HepG2 (cell line): ENCODE data around the gene CABP4. TPM values are rescaled to one million over a fixed set of nuclear protein-coding genes. Genes with fewer than 3 reads are reported as not detected.

ENCODE experiments used
- ATAC-seq: fragments of 200-7000 bp; cut with Tn5 transposase; 3 replicates; pipeline ENCODE4 v1.9.1; 2020; ENCODE audit warnings: mild to moderate bottlenecking, moderate library complexity
- BruUV-seq: library from RNA; stranded (reverse); fragments of 400-500 nt; replicated peaks from 2 replicates; lab custom pipeline; 2021; lab: Mats Ljungman, UMichigan
- CTCF ChIA-PET: fragments of 300-600 bp; formaldehyde crosslinking; extraction: SDS; loops from one replicate; lab custom pipeline; 2021; ENCODE audit warnings: low total read pairs, inconsistent platforms, low intra/inter-chr PET ratio; lab: Yijun Ruan, JAX
- POLR2A ChIA-PET: fragments of 350-600 bp; sonication (Branson Sonifier 250); formaldehyde crosslinking; loops from one replicate; lab custom pipeline; 2020; ENCODE audit warnings: antibody characterized with exemption, inconsistent platforms; lab: Yijun Ruan, JAX
- DNase-seq: peaks from one replicate; pipeline ENCODE4 v3.0.0-alpha.2; 2015; ENCODE audit warnings: low spot score
- FAIRE-seq: peaks from 3 replicates; lab custom pipeline; 2011; peaks lifted over from hg19 to GRCh38; lab: Jason Lieb, UNC
- H2AFZ ChIP-seq: one replicate; pipeline ENCODE4 v1.6.1; 2011; ENCODE audit warnings: low read length, inconsistent platforms
- H3K27ac ChIP-seq: fragments of 300-600 bp; 3 replicates; pipeline ENCODE4 v1.8.0; 2011; ENCODE audit warnings: mixed run types, mild to moderate bottlenecking, mixed read lengths, low read length, inconsistent platforms; ENCODE audit not compliant: insufficient read depth; ENCODE audit errors: extremely low read length
- H3K27me3 ChIP-seq, 2 experiments: fragments of 200-600 bp in 1 of 2; 2 replicates in 1 of 2; 3 replicates in 1 of 2; pipeline versions ENCODE4 v1.6.0 to v1.8.0; 2011; ENCODE audit warnings: low read length in 2 of 2, mild to moderate bottlenecking in 2 of 2, moderate library complexity in 2 of 2, inconsistent platforms in 1 of 2; ENCODE audit not compliant: insufficient read depth in 2 of 2, control insufficient read depth in 1 of 2
- H3K36me3 ChIP-seq, 2 experiments: fragments of 200-600 bp in 1 of 2; replicated peaks in 1 of 2; 2 replicates in 1 of 2; 3 replicates in 1 of 2; pipeline versions ENCODE4 v1.5.1 to v1.8.0; 2011; ENCODE audit warnings: low read length in 2 of 2, inconsistent platforms in 1 of 2; ENCODE audit not compliant: insufficient read depth in 2 of 2, control insufficient read depth in 1 of 2
- H3K4me1 ChIP-seq: 2 replicates; pipeline ENCODE4 v1.5.1; 2012; ENCODE audit warnings: low read length, inconsistent platforms; ENCODE audit not compliant: insufficient read depth
- H3K4me2 ChIP-seq: 2 replicates; pipeline ENCODE4 v1.6.0; 2011; ENCODE audit warnings: low read depth, low read length, inconsistent platforms
- H3K4me3 ChIP-seq, 3 experiments: fragments of 200-600 bp in 1 of 3; sonication (generic), shearing (Covaris generic) in 1 of 3; replicated peaks in 1 of 3; 2 replicates each; pipeline ENCODE4 v1.5.1; 2011 to 2016; ENCODE audit warnings: low read length in 3 of 3, inconsistent platforms in 2 of 3, low read depth in 2 of 3, mild to moderate bottlenecking in 2 of 3, control low read depth in 1 of 3, mixed read lengths in 1 of 3; ENCODE audit not compliant: insufficient read depth in 1 of 3
- H3K79me2 ChIP-seq: one replicate; pipeline ENCODE4 v1.6.1; 2011; ENCODE audit warnings: low read length, inconsistent platforms; ENCODE audit not compliant: insufficient read depth
- H3K9ac ChIP-seq: 2 replicates; pipeline ENCODE4 v1.6.0; 2011; ENCODE audit warnings: mild to moderate bottlenecking, low read depth, low read length, inconsistent platforms; ENCODE audit not compliant: insufficient read depth
- H3K9me3 ChIP-seq: 2 replicates; pipeline ENCODE4 v1.5.1; 2012; ENCODE audit warnings: mild to moderate bottlenecking, low read length
- H4K20me1 ChIP-seq: 2 replicates; pipeline ENCODE4 v1.6.0; 2011; ENCODE audit warnings: inconsistent platforms, mild to moderate bottlenecking, low read length, moderate library complexity; ENCODE audit not compliant: insufficient read depth
- EHMT2 ChIP-seq: fragments of 200-600 bp; sonication (generic); IDR thresholded peaks from 2 replicates; pipeline ENCODE4 v1.7.0; 2017; ENCODE audit warnings: antibody characterized with exemption, low read depth, low read length, borderline replicate concordance
- GATAD1 ChIP-seq: IDR thresholded peaks from 2 replicates; pipeline ENCODE4 v1.6.1; 2016; ENCODE audit warnings: missing genetic modification reagents, missing compliant biosample characterization
- HDAC6 ChIP-seq: fragments of 200-600 bp; sonication (generic); IDR thresholded peaks from 2 replicates; pipeline ENCODE4 v1.7.0; 2017; ENCODE audit warnings: mild to moderate bottlenecking, antibody characterized with exemption, low read length, low read depth
- ZNF20 ChIP-seq: sonication (generic); formaldehyde crosslinking; IDR thresholded peaks from 2 replicates; pipeline ENCODE4 v1.4.0; 2020; ENCODE audit warnings: mild to moderate bottlenecking, moderate library complexity, missing genetic modification reagents
- ZNF274 ChIP-seq: sonication (generic); formaldehyde crosslinking; IDR thresholded peaks from 2 replicates; pipeline ENCODE4 v1.5.1; 2020; ENCODE audit warnings: mild to moderate bottlenecking, missing genetic modification reagents
- ZNF3 ChIP-seq: IDR thresholded peaks from 2 replicates; pipeline ENCODE4 v1.7.0; 2017; ENCODE audit warnings: inconsistent platforms
- ZNF558 ChIP-seq: sonication (generic); formaldehyde crosslinking; IDR thresholded peaks from 2 replicates; pipeline ENCODE4 v1.9.0; 2022; ENCODE audit warnings: mild to moderate bottlenecking, missing genetic modification reagents, borderline replicate concordance
- ZNF644 ChIP-seq: IDR thresholded peaks from 2 replicates; pipeline ENCODE4 v1.6.1; 2016; ENCODE audit warnings: low read depth
- ZNF879 ChIP-seq: sonication (generic); formaldehyde crosslinking; IDR thresholded peaks from 2 replicates; pipeline ENCODE4 v1.8.1; 2023; ENCODE audit warnings: missing genetic modification reagents
- WGBS: methylation state at CpG from one replicate; pipeline ENCODE4 v1.1.6; 2017; ENCODE audit warnings: low lambda C conversion rate; 5-methylcytosine and 5-hydroxymethylcytosine counted together
- in situ Hi-C: cut with HindIII; loops from 2 replicates; pipeline ENCODE4 v1.10.0; 2017; ENCODE audit warnings: low pct_unique_long_range_greater_than_20kb; ENCODE audit not compliant: extremely low pct_ligation_motif_present
- intact Hi-C: fragments of 100-400 bp; cut with micrococcal nuclease; formaldehyde crosslinking; loops from one replicate; pipeline ENCODE4 v1.10.0; 2022; ENCODE audit not compliant: unreplicated experiment
- polyA plus RNA-seq, 8 experiments: library from polyadenylated mRNA; depleted of rRNA in 3 of 8; stranded (reverse) in 7 of 8; unstranded in 1 of 8; fragments of >200 nt; fragmentation: Illumina TruSeq in 4 of 8; extraction: Trizol in 4 of 8; gene quantifications; 2 replicates each; pipeline versions ENCODE4 v1.2.1 to v1.2.3, GENCODE V29; 2011 to 2016; ENCODE audit warnings: low read depth in 4 of 8, missing spikeins in 1 of 8, mixed read lengths in 1 of 8; ENCODE audit not compliant: insufficient read depth in 1 of 8
- total RNA-seq, 5 experiments: library from RNA; depleted of rRNA; stranded (reverse); fragments of >200 nt; fragmentation: Illumina TruSeq; extraction: Trizol; gene quantifications; 2 replicates each; pipeline ENCODE4 v1.2.3, GENCODE V29; 2016; ENCODE audit warnings: low read depth in 1 of 5
- TF ChIP-seq, protein P1 (sequence below): sonication (generic); formaldehyde crosslinking; IDR thresholded peaks from 2 replicates; pipeline ENCODE4 v1.5.0; 2020; ENCODE audit warnings: mild to moderate bottlenecking, missing genetic modification reagents
- TF ChIP-seq, protein P2 (sequence below): sonication (generic); formaldehyde crosslinking; IDR thresholded peaks from 2 replicates; pipeline ENCODE4 v1.4.0; 2020; ENCODE audit warnings: missing genetic modification reagents

CABP4 gene
- total and polyA plus RNA-seq, 2 of the 13 experiments (the other 11 are each of a cell fraction or from before 2014, with no cell fraction given): not detected

DNA sequence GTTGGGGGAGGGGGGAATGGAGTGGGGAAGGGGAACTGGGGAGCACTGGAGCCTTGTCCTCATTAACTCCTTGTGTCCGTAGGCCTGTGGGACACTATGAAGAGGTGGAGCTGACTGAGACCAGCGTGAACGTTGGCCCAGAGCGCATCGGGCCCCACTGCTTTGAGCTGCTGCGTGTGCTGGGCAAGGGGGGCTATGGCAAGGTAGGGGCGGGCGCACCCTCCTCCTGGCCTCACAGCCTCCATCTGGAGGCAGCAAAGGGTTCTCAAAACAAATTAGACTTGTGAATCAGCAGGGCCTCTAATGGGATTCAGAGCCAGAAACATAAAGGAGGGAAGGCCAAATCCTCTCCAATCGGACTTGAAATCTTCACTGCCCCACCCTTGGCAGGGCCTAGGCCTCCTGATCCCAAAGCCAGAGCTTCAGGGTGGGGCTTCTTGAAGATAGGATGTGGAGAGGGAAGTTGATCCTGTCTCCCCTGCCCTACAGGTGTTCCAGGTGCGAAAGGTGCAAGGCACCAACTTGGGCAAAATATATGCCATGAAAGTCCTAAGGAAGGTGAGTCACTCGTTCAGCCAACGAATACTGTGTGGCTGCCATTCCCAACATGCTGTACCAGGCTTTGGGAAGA, 26.0 kb upstream of the CABP4 start:
- Histone ChIP-seq H3K4me1 (peaks cover 32% of the 10 kb centered on the region), H3K27ac (peak overlapping the region; percentile 71), H4K20me1 (no peaks in the 10 kb centered on the region), H2AFZ (no peak overlapping the region), H3K9me3 (no peaks in the 10 kb centered on the region), H3K79me2 (peaks cover 13% of the 10 kb centered on the region), H3K9ac (peak overlapping the region; percentile 97), H3K27me3 (no peaks in the 10 kb centered on the region; a peak in 1 of 5 replicates), H3K4me3 (peak overlapping the region; percentile 84 to 98 (median 90)), H3K4me2 (peak overlapping the region; percentile 90), H3K36me3 (peaks cover 15 to 22% of the 10 kb centered on the region in 2 experiments; a peak in 4 of 5 replicates)
- FAIRE-seq (no peak), DNase-seq (no peak), ATAC-seq (peak; percentile 9; the same call in 2 of the 3 replicates)
- in situ Hi-C loops (loop anchor here (5.0 kb wide), 1 partner anchor 33 kb away; no protein-coding TSS in a partner anchor), intact Hi-C loops (loop anchor here (2.0 kb wide), 1 partner anchor 14 kb away; the partner anchor contains the start of gene CORO1B)
- BruUV-seq: TSS peak; percentile 63
- ChIA-PET CTCF (no interaction called here), POLR2A (interaction anchor here (1.0 to 3.0 kb wide), 6 partner anchors 8 to 39 kb away, joined by 3 to 12 read pairs (median 5); partner anchors contain the start of genes PPP1CA, PTPRCAP and RAD9A)
- 39% methylated on average over 7 of the region's 12 CpGs for WGBS
- TF ChIP-seq ZNF274 (CRISPR knock-in tag) (0 out of 2 replicates have a peak, but pooled peaks have one; percentile 33), ZNF644 (CRISPR knock-in tag) (no peak)
- TF ChIP-seq, protein P1, sequence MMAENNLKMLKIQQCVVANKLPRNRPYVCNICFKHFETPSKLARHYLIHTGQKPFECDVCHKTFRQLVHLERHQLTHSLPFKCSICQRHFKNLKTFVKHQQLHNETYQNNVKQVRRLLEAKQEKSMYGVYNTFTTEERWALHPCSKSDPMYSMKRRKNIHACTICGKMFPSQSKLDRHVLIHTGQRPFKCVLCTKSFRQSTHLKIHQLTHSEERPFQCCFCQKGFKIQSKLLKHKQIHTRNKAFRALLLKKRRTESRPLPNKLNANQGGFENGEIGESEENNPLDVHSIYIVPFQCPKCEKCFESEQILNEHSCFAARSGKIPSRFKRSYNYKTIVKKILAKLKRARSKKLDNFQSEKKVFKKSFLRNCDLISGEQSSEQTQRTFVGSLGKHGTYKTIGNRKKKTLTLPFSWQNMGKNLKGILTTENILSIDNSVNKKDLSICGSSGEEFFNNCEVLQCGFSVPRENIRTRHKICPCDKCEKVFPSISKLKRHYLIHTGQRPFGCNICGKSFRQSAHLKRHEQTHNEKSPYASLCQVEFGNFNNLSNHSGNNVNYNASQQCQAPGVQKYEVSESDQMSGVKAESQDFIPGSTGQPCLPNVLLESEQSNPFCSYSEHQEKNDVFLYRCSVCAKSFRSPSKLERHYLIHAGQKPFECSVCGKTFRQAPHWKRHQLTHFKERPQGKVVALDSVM (CRISPR knock-in tag): peak; percentile 87

DNA sequence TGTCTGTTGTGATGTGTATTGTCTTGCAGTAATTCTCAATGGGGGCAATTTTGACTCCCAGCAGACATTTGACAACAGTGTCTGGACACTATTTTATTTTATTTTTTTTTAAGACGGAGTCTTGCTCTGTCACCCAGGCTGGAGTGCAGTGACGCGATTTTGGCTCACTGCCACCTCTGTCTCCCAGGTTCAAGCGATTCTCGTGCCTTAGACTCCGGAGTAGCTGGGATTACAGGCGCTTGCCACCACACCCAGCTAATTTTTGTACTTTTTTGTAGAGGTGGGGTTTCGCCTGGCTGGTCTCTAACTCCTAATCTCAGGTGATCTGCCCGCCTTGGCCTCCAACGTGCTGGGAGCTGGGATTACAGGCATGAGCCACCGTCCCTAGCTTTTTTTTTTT, 25.4 kb upstream of the CABP4 start:
- 97% methylated on average over 11 of the region's 11 CpGs for WGBS
- H3K4me3 ChIP-seq: peak overlapping the region in 2 of 3 experiments; percentile 84 to 98; a peak in 1 of 6 replicates
- no peaks in the 10 kb centered on the region for H4K20me1 ChIP-seq
- H3K4me2 ChIP-seq: peak overlapping the region; percentile 90
- ChIA-PET CTCF (no interaction called here), POLR2A (no interaction called here)
- intact Hi-C loops (loop anchor here (2.0 kb wide), 1 partner anchor 13 kb away; the partner anchor contains the start of gene CORO1B), in situ Hi-C loops (loop anchor here (5.0 kb wide), 1 partner anchor 33 kb away; no protein-coding TSS in a partner anchor)
- no TSS peak for BruUV-seq
- no peaks in the 10 kb centered on the region; a peak in 1 of 5 replicates for H3K27me3 ChIP-seq
- DNase-seq (no peak), ATAC-seq (no peak), FAIRE-seq (no peak)
- H3K79me2 ChIP-seq: peaks cover 13% of the 10 kb centered on the region
- H2AFZ ChIP-seq: no peak overlapping the region
- H3K4me1 ChIP-seq: peaks cover 26% of the 10 kb centered on the region
- peaks cover 15 to 27% of the 10 kb centered on the region in 2 experiments; a peak in 4 of 5 replicates for H3K36me3 ChIP-seq
- peak overlapping the region; percentile 97; the same call in 1 of the 2 replicates for H3K9ac ChIP-seq
- peak overlapping the region; percentile 71 for H3K27ac ChIP-seq
- no peaks in the 10 kb centered on the region for H3K9me3 ChIP-seq
- TF ChIP-seq ZNF20 (no peak), EHMT2 (no peak), ZNF558 (no peak), HDAC6 (no peak), ZNF3 (no peak), ZNF879 (CRISPR knock-in tag) (no peak), GATAD1 (CRISPR knock-in tag) (no peak)
- TF ChIP-seq, protein P2, sequence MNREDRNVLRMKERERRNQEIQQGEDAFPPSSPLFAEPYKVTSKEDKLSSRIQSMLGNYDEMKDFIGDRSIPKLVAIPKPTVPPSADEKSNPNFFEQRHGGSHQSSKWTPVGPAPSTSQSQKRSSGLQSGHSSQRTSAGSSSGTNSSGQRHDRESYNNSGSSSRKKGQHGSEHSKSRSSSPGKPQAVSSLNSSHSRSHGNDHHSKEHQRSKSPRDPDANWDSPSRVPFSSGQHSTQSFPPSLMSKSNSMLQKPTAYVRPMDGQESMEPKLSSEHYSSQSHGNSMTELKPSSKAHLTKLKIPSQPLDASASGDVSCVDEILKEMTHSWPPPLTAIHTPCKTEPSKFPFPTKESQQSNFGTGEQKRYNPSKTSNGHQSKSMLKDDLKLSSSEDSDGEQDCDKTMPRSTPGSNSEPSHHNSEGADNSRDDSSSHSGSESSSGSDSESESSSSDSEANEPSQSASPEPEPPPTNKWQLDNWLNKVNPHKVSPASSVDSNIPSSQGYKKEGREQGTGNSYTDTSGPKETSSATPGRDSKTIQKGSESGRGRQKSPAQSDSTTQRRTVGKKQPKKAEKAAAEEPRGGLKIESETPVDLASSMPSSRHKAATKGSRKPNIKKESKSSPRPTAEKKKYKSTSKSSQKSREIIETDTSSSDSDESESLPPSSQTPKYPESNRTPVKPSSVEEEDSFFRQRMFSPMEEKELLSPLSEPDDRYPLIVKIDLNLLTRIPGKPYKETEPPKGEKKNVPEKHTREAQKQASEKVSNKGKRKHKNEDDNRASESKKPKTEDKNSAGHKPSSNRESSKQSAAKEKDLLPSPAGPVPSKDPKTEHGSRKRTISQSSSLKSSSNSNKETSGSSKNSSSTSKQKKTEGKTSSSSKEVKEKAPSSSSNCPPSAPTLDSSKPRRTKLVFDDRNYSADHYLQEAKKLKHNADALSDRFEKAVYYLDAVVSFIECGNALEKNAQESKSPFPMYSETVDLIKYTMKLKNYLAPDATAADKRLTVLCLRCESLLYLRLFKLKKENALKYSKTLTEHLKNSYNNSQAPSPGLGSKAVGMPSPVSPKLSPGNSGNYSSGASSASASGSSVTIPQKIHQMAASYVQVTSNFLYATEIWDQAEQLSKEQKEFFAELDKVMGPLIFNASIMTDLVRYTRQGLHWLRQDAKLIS (CRISPR knock-in tag): no peak
